Midbrain (tissue), 1 donor: ENCODE data around the gene IDH1.
"Not testable (repeated sequence)": the region's sequence is repeated elsewhere in the genome, so short reads cannot be mapped to it uniquely, and the experiment has no call there.

Source experiments
- DNase-seq: peaks from one replicate; lab custom pipeline; 2025; lab: John Stamatoyannopoulos, UW

IDH1 gene

DNA sequence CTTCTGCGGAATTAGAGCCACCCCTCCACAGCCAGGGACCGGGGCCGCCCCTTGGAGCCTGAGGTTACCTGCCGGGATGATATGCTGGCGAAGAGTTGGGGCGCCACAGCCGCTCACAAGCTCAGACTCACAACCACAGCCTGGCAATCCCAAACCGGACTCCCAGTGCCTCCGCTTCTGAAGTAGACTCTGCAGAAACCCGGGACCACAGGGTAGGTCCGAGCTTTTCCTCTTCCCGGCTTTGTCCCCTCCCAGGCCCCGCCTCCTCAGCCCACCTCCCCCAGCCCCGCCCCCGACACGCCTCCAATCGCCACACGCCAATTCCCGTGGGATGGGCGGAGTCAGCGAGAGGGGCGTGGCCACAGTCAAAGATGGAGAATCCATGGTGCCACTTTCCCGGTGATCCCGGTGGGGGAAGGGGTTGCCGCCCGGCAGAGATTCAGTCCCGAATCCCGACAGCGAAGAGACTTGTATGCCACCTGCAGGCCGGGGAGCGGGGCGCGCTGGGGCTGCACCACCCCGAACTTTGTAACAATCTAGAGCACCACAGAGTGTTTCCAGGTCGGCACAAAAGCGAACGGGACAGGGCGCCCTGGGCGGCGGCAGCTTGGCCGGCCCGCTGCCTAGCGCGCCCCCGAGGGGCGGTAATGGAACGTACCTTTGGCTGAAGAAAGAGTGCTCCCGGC, at the start of gene IDH1:
IDH1 (minus strand) TSS at position 201 of the 686 bp plus-strand sequence. CDS start 3,520 bp downstream, outside the sequence.
- peak; percentile 97 for DNase-seq

GRCh38 chr2:208304157-208304556, 49.3 kb upstream of the IDH1 start:
- DNase-seq = no peak

DNA sequence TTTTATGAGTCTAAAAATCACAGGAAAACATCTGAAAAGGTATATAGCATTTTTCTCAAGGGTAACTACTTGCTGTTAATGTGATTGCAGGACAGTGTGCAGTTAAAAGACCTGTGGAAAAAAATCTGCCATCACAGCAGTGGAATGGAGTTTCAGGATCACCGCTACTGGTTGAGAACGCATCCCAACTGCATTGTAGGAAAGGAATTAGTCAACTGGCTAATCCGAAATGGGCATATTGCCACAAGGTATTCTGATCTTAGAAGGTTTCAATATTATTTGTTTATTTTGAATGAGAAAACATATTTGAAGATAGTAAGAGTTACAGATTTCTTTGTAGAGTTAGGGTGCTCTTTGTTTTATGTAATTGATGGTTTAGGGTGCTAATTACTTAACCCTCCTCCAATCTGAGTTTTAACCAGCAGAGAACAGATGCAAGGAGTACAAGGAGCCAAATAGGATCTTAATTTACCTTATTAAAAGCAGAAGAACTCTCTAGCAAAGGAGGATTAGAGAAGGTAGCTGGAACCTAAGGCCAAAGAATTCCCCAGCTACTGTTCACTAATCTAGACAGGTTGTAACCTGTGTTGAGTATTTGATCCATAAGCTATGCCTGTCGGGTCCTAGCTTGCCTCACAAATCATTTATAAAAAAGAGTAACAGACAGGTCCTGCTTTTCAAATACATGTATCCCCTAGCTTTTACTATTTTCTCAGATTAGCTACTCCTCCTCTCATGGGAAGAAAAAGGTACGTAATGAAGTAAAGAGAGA, 46.2 kb upstream of the IDH1 start:
- no peak for DNase-seq

DNA sequence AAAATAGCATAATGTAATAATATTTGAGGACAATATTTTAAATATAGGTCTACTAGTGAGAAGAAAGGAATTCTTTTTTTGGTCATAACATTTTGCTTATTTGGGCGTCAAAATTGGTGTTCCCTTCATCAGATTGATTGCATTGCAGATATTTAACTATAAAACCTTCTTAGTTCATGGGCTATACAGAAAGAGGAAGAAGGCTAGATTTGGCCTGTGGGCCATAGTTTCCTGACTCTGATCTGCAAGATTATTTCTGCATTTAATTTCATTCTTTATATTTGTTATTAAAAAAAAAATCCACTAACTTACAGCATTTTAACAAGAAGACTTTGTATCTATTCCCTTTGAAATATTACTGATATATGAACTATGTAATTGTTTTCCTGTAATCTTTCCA, 43.1 kb upstream of the IDH1 start:
- DNase-seq = no peak

GRCh38 chr2:208296610-208297009, 41.7 kb upstream of the IDH1 start:
- DNase-seq = no peak

DNA sequence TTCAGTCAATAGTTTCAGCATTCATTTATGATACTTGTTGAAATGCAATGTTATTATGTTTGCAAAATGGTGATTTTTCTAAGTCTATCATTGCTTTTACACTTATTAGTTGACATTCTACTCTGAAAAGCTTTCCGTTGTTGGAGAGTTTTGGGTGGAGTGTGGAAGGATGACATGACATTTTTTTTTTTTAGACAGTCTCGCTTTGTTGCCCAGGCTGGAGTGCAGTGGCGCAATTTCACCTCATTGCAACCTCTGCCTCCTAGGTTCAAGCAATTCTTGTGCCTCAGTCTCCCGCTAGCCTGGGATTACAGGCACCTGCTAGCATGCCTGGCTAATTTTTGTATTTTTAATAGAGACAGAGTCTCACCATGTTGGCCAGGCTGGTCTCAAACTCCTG, 41.0 kb upstream of the IDH1 start:
- DNase-seq = no peak

DNA sequence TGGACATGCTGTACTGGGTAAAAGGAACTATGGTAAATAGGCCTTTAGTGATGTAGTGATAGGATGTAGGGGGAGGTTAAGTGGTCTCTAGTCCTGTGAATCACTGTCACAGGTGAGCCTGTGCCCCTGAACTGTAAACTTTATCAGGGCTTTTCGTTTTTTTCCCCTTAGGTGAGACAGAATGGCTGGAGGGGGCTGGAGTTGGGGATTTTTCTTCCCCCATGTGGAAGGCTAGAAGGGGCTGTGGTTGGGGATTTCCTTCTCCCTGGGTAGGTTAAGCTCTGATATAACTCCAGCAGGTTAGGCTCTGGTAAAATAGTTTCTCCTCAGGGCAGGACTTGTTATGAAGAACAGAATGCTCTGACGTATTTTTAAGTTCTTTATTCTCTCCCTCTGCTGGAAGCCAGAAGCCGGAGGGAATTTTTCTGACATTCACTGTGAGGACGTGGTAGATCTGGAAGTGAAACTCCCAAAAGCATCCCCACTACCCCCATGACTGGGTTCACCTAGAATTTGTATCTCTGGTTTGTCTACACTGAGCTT, 39.7 kb upstream of the IDH1 start:
- no peak for DNase-seq

DNA sequence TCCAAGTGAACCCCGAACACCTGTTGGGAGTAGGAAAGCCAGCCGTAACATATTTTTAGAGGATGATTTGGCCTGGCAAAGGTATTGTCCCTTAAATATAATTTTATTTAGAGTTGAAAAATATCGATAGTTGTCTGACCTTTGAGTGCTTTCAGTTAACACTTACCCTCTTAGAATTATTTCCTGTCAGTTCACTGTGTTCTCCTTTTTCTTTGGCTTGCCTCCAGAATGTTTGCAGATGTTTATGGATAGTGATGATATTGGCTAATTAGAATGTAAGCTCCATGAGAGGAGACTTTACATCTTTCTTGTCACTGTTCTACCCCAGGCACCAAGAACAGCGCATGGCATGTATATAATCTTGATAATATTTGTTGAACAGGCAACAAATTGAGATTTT, 31.0 kb upstream of the IDH1 start:
- DNase-seq = no peak

DNA sequence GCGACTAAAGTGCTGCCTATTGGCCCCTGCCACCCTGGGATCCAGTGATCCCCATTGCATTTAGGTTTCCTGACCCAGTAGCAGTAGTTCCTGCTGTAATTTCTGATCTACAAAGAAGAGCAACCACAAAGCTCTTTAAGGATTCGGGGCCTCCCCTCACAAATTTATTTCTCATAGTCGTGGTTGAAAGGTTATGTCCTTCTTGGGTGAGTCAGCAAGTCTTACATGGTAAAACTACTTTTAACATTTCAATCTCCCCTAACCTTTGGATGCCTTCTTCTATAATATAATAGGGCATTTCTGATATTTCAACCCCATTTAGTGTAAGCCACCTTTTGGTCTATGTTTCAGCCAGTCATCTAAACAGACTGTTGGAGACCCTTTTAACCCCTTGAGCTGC, 26.1 kb upstream of the IDH1 start:
- no peak for DNase-seq

DNA sequence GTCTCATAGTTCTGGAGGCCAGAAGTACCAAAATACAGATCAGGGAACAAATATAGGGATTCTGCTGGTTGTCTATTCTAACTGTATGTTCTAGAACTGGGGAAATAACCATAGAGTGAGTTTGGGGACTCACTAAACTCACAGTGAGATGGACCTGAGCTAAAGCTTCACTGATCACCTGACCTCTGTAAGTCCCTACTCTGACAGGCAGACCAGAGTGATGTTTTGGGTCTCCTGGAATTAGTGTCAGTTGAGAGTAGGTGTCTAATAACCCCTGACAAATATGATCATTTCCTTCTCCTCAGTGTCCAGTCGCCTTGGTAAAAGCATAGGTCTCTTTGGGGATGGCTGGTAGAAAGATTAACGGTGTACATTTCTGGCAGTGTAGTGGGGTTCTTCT, 25.4 kb upstream of the IDH1 start:
- DNase-seq = no peak

DNA sequence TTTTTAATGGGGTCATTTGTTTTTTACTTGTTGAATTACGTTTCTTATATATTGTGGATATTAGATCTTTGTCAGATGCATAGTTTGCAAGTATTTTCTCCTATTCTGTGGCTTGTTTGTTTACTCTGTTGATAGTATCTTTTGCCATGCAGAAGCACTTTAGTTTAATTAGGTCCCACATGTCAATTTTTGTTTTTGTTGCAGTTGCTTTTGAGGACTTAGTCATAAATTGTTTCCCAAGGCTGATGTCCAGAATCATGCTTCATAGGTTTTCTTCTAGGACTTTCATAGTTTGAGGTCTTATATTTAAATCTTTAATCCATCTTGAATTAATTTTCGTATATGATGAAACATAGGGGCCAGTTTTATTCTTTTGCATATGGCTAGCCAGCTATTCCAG, 24.4 kb upstream of the IDH1 start:
- DNase-seq = no peak

DNA sequence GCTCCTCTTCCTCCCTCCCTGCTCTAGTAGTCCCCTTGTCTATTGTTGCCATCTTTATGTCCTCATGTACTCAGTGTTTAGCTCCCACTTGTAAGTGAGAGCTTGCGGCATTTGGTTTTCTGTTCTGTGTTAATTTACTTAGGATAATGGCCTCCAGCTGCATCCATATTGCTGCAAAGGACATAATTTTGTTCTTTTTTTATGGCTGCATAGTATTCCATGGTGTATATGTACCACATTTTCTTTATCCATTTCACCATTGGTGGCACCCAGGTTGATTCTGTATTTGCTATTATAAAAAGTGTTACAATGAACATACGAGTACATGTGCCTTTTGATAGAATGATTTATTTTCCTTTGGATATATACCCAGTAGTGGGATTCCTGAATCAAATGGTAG, 23.7 kb upstream of the IDH1 start:
- no peak for DNase-seq

- no peak for DNase-seq
These were observed 19.9 kb upstream of the IDH1 start for GRCh38 chr2:208274748-208275147.

GRCh38 chr2:208269091-208269490, 14.2 kb upstream of the IDH1 start:
- DNase-seq = no peak

GRCh38 chr2:208268156-208268952, 13.5 kb upstream of the IDH1 start:
- DNase-seq = no peak

- DNase-seq = not testable (repeated sequence)
These were observed 12.7 kb upstream of the IDH1 start for GRCh38 chr2:208267526-208267925.

GRCh38 chr2:208266936-208267335, 12.1 kb upstream of the IDH1 start:
- no peak for DNase-seq

DNA sequence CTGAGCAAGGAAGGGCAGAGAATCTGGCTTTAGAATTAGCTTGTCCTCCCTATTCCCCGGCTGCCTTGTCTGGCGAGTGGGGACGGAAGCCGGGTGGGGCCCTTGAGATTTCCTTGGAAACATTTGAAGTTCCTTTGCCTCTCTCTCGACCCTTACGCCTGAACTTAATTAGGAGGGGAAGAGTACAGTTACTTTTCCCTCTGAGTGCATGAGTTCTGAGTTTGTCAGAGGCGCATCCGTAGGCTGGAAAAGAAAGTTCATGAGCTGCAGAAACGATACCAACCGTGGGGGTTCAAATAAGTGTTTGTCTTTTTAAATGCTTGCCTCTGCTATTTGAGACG, 11.7 kb upstream of the IDH1 start:
- no peak for DNase-seq

- peak; percentile 99 for DNase-seq
These were observed 11.1 kb upstream of the IDH1 start, which contains the start of gene PIKFYVE for GRCh38 chr2:208265801-208266552. Gene PIKFYVE (plus strand): TSS chr2:208266255. CDS start chr2:208271520, 5,265 bp downstream.

DNA sequence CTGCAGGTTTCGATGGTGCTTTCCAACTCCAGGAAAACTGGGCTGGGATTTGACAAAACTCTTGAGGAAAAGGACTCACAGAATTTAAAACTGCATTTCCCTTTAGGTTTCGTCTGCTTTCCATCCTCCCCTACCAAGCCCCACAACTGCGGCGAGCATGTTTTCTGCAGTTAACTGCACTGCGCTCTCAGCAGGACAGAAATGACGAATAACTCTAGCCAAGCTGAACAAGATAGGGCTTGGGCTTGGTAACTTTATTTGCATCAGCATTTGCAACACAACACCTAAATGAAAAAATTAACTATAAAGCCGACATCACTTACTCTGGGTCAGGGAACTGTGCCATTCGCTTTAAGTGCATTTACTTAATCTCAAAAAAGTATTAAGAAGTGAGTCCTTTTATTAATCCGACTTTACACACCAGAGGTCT, 10.5 kb upstream of the IDH1 start:
- peak; percentile 81 for DNase-seq
